Glutamatergic neuron (in vitro differentiated cells): ENCODE measurements around the gene NTM. TPM values are rescaled to one million over a fixed set of nuclear protein-coding genes. Genes with fewer than 3 reads are reported as not detected.

Source experiments
- DNase-seq: peaks from one replicate; pipeline ENCODE4 v3.0.0; 2022
- H3K27ac Mint-ChIP-seq: one replicate; pipeline ENCODE4 v1.8.0; 2020; ENCODE audit warnings: mild to moderate bottlenecking, mixed read lengths, inconsistent platforms; ENCODE audit not compliant: unreplicated experiment
- H3K27me3 Mint-ChIP-seq: one replicate; pipeline ENCODE4 v1.8.0; 2020; ENCODE audit warnings: mild to moderate bottlenecking, moderate library complexity, mixed read lengths, inconsistent platforms; ENCODE audit not compliant: unreplicated experiment
- H3K36me3 Mint-ChIP-seq: one replicate; pipeline ENCODE4 v1.8.0; 2020; ENCODE audit warnings: mild to moderate bottlenecking, mixed read lengths, inconsistent platforms; ENCODE audit not compliant: unreplicated experiment
- H3K4me1 Mint-ChIP-seq: one replicate; pipeline ENCODE4 v1.8.0; 2020; ENCODE audit warnings: mild to moderate bottlenecking, low read depth, mixed read lengths, inconsistent platforms; ENCODE audit not compliant: unreplicated experiment
- H3K4me3 Mint-ChIP-seq: one replicate; pipeline ENCODE4 v1.8.0; 2020; ENCODE audit warnings: mild to moderate bottlenecking, mixed read lengths, inconsistent platforms; ENCODE audit not compliant: unreplicated experiment
- H3K9me3 Mint-ChIP-seq: one replicate; pipeline ENCODE4 v1.8.0; 2020; ENCODE audit warnings: mild to moderate bottlenecking, moderate library complexity, mixed read lengths, inconsistent platforms; ENCODE audit not compliant: unreplicated experiment
- CTCF ChIP-seq: fragments of 200-600 bp; sonication (generic); IDR thresholded peaks from one replicate; pipeline ENCODE4 v1.5.0; 2021; ENCODE audit not compliant: partially characterized antibody, unreplicated experiment
- total RNA-seq: library from RNA; stranded (reverse); fragmentation: NEBNext Ultra II Directional; extraction: Animal tissue kit (Norgen Biotek cat#: 25700); gene quantifications from one replicate; pipeline ENCODE4 v1.2.1, GENCODE V29; 2021; ENCODE audit not compliant: unreplicated experiment

Gene NTM
- total RNA-seq, 1 donor from 2014 or later = 1.2 TPM

GRCh38 chr11:131476266-131476665 lies 105.9 kb downstream of the NTM start:
- H3K9me3 Mint-ChIP-seq = no peaks in the 10 kb centered on the region
- H3K4me3 Mint-ChIP-seq = no peak overlapping the region
- H3K27ac Mint-ChIP-seq = no peak overlapping the region
- peaks cover 30% of the 10 kb centered on the region for H3K4me1 Mint-ChIP-seq
- peaks cover 2% of the 10 kb centered on the region for H3K27me3 Mint-ChIP-seq
- TF ChIP-seq CTCF = no peak
- no peaks in the 10 kb centered on the region for H3K36me3 Mint-ChIP-seq
- no peak for DNase-seq

GRCh38 chr11:131478341-131478740 lies 107.9 kb downstream of the NTM start:
- no peak overlapping the region for H3K4me3 Mint-ChIP-seq
- peaks cover 2% of the 10 kb centered on the region for H3K9me3 Mint-ChIP-seq

GRCh38 chr11:131481303-131481702 lies 110.9 kb downstream of the NTM start:
- peak overlapping the region; percentile 19 for H3K27ac Mint-ChIP-seq
- peak overlapping the region; percentile 13 for H3K4me3 Mint-ChIP-seq
- DNase-seq = no peak
- H3K27me3 Mint-ChIP-seq = peaks cover 1% of the 10 kb centered on the region
- no peaks in the 10 kb centered on the region for H3K36me3 Mint-ChIP-seq
- H3K9me3 Mint-ChIP-seq = peaks cover 2% of the 10 kb centered on the region
- H3K4me1 Mint-ChIP-seq = peaks cover 35% of the 10 kb centered on the region
- TF ChIP-seq CTCF = no peak

More at GRCh38 chr11:131478341-131478740, 107.9 kb downstream of the NTM start:
- Mint-ChIP-seq H3K36me3 (no peaks in the 10 kb centered on the region), H3K4me1 (peaks cover 33% of the 10 kb centered on the region), H3K27me3 (peaks cover 2% of the 10 kb centered on the region), H3K27ac (no peak overlapping the region)
- DNase-seq = no peak
- no peak for TF ChIP-seq CTCF

GRCh38 chr11:131481971-131482370 lies 111.6 kb downstream of the NTM start:
- peaks cover 2% of the 10 kb centered on the region for H3K9me3 Mint-ChIP-seq
- peaks cover 1% of the 10 kb centered on the region for H3K27me3 Mint-ChIP-seq
- no peaks in the 10 kb centered on the region for H3K36me3 Mint-ChIP-seq
- H3K4me3 Mint-ChIP-seq = no peak overlapping the region
- peaks cover 33% of the 10 kb centered on the region for H3K4me1 Mint-ChIP-seq
- TF ChIP-seq CTCF = no peak
- no peak overlapping the region for H3K27ac Mint-ChIP-seq
- DNase-seq = no peak

GRCh38 chr11:131483453-131483852 lies 113.0 kb downstream of the NTM start:
- peaks cover 4% of the 10 kb centered on the region for H3K9me3 Mint-ChIP-seq
- no peak overlapping the region for H3K27ac Mint-ChIP-seq
- H3K27me3 Mint-ChIP-seq = peaks cover 4% of the 10 kb centered on the region
- no peaks in the 10 kb centered on the region for H3K36me3 Mint-ChIP-seq
- no peak for TF ChIP-seq CTCF
- H3K4me3 Mint-ChIP-seq = peak overlapping the region; percentile 10
- DNase-seq = no peak
- peaks cover 33% of the 10 kb centered on the region for H3K4me1 Mint-ChIP-seq
